NCI-H748 (cell line): Measurements from ENCODE around the gene TXNRD1.

Source experiments
- DNase-seq: peaks from one replicate; lab custom pipeline; 2025; ENCODE audit not compliant: unreplicated experiment; lab: John Stamatoyannopoulos, UW

TXNRD1 gene

GRCh38 chr12:104347374-104348075, 131.9 kb downstream of the TXNRD1 start:
- DNase-seq: no peak

DNA sequence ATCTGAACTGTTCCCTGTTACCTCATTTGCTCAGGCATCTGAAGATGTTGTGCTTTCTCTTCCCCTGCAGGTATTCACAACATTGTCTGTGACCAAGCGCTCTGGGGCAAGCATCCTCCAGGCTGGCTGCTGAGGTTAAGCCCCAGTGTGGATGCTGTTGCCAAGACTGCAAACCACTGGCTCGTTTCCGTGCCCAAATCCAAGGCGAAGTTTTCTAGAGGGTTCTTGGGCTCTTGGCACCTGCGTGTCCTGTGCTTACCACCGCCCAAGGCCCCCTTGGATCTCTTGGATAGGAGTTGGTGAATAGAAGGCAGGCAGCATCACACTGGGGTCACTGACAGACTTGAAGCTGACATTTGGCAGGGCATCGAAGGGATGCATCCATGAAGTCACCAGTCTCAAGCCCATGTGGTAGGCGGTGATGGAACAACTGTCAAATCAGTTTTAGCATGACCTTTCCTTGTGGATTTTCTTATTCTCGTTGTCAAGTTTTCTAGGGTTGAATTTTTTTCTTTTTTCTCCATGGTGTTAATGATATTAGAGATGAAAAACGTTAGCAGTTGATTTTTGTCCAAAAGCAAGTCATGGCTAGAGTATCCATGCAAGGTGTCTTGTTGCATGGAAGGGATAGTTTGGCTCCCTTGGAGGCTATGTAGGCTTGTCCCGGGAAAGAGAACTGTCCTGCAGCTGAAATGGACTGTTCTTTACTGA, 132.9 kb downstream of the TXNRD1 start:
- DNase-seq: no peak

DNA sequence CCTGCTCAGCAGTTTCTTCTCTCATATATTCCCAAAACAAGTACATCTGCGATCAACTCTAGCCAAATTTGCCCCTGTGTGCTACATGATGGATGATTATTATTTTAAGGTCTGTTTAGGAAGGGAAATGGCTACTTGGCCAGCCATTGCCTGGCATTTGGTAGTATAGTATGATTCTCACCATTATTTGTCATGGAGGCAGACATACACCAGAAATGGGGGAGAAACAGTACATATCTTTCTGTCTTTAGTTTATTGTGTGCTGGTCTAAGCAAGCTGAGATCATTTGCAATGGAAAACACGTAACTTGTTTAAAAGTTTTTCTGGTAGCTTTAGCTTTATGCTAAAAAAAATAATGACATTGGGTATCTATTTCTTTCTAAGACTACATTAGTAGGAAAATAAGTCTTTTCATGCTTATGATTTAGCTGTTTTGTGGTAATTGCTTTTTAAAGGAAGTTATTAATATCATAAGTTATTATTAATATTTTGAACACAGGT, 133.5 kb downstream of the TXNRD1 start:
- DNase-seq: no peak

- DNase-seq: no peak
Observed at GRCh38 chr12:104350211-104351056, 134.9 kb downstream of the TXNRD1 start.

DNA sequence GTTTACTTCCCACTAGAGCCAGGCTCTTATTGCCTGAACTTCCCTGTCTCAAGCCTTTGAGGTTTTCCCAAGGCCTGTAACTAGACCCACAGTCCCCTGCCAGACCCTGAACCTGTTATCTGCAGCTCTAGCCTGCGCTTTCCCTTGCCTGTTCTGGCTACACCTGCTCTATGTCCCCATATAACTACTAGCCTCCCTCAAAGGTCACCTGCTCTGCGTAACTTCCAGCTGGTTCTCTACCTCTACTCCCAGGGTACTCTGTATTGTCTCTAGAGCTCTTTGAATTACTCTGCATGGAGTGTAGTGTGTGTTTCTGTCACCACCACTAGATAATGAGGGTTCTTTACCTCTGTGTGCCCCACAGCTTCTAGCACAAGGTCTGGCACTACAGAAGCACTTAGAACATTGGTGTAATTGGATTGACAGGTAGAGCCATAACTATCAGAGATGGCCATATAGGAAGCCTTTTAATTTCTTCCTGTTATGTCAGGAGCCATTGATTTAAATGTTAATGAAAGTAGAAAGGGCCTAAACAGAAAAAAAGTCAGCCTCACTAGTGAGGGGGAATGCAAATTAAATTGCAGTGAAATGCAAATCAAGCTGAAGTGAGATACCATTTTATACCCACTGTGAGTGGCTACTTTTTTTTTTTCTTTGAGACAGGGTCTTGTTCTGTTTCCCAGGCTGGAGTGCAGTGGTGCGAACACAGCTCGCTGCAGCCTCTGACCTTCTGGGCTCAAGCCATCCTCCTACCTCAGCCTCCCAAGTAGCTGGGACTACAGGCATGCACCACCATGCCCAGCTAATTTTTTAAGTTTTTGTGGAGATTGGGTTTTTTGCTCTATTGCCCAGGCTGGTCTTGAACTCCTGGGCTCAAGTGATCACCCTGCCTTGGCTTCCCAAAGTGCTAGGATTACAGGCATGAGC, 135.7 kb downstream of the TXNRD1 start:
- no peak for DNase-seq

GRCh38 chr12:104352106-104352713, 136.6 kb downstream of the TXNRD1 start:
- no peak for DNase-seq

DNA sequence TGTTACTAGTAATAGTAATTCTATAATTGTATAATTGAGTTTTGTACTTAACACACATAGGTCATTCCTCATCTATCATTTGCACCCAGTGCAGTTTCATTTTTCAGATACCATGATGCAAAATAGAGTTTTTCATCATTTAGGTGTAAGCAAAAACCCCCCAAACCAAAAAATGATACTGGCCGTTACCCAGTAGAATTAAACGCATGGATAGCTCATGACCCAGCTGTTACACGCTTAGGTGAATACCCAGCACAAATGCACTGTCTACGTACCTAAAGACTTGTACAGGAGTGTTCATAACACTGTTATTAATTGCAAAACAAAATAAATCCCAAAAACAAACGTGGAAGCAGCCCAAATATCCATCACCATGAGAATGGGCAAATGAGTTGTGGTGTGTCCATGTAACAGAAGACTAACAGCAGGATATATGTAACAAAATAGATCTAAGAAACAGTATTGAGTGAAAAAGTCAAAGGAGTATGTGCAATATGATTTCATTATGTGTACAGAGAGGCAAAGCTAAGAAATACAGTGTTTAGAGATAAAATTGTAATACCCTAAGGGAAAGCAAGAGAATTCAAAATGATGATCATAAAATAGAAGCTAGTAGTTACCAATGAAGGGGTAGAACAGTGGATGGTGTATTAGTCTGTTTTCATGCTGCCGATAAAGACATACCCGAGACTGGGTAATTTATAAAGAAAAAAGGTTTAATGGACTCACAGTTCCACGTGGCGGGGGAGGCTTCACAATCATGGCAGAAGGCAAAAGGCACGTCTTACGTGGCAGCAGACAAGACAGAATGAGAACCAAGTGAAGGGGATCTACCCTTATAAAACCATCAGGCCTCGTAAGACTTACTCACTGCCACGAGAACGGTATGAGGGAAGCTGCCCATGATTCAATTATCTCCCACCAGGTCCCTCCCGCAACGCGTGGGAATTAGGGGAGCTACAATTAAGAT, 137.7 kb downstream of the TXNRD1 start:
- DNase-seq: no peak

GRCh38 chr12:104354167-104354867, 138.7 kb downstream of the TXNRD1 start:
- DNase-seq: no peak

DNA sequence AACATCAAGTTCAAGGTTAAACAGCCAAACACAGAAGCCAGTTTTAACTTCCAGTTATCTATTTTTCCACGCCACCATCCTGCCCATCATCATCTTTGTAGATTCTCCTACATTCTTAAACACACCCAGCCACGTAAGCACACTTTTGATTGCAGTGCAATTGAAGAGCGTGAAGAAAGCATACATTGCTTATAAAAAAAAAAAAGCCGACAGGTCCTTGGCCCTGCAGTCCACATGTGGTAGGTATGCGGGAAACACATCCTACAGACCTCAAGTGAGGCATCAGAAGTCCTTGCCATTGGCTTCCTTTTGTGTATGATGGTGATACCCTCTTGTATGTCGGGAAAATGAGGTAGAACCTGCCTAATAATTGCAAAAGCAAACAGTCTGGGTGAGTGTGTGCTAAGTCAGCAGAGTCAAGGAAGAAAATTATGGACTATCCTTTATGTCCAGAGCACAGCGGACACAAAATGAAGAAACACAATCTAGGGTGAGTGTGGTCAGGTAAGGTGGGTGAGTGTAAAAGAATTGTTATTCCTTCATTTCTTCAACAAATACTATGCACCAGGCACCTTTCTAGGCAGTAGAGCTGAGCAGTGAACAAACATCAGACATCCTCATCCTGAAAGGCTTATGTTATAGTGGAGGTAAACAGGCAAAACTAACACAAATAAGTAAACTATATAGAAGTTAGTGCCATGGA, 139.4 kb downstream of the TXNRD1 start:
- no peak for DNase-seq

DNA sequence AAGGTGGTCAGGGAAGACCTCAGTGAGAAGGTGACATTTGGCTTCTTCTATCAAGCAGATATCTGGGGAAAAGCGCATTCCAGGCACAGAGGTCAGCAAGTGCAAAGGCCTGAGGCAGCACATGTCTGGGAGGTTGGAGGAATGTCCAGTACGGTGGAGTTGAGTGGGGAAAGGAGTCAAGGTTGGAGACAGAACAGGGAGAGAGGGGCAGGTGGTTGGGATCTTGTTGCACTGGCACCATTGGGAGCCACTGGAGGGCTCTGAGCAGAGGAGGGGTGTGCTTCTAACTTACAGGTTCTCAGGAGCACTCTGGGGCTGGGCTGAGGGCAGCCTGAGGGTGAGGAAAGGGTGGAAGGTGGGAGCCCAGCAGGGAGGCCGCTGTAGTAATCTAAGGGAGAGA, 140.1 kb downstream of the TXNRD1 start:
- DNase-seq: no peak

DNA sequence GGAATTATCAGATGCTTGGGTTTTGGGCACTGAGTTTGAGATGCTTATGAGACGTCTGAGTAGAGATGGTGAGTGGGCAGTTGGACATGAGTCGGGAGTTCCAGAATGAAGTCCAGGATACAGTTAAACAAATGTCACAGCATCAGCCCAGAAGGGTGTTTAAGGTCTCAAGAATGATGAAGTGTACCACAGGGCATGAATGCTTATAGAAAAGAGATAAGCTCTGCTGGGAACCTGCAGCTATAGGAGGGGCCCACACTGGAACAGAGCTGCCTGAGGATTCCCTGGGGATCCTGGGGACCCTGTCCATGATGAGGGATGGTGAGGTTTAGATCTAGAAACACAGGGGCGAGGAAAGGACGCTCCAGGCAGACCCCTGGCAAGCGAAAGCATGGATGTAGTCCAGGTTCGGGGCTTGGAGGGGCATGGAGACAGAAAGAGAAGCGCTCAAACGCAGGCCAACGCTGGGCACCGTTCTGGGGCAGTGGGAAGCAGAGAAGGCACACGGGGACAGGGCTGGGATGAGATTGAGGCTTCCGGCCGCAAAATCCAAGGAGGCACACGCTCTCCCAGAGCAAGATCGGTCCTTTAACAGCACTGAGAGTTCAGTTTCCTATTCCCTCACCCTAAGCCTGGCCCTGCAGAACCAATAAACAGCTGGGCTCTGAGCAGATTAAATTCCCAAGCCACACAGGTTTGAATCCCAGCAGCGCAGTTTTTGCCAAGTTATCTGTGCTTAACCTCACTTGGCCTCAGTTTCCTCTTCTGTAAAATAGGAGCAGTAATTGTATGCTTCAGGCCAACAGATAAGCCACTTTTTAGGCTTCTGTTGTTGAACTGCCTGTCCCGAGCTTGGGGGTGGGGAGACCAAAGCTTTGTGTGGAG, 140.9 kb downstream of the TXNRD1 start:
- no peak for DNase-seq

DNA sequence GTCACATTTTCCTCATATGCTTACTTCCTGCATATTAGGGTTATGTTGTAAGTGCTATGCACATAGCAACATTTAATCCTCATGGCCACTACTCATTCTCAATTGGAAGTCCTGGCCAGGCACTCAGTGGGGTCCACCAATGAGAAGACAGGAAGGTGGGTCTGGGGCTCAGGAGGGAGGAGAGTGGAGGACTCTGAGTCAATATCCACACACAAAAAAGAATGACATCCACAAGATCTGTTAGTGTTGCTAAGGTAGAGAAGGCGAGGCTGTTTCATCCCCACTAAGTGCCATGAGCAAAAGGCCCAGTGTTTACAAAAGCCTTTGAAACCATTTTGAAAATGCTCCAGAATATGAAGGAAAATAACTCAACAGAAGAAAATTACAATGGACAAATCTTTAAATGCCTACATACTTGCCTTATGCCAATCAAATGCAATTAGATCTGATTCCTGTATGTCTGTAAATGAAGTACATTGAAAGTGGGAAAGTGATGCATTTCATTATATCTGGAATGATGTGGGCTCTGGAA, 141.9 kb downstream of the TXNRD1 start:
- no peak for DNase-seq

- DNase-seq: peak; percentile 56
Observed at GRCh38 chr12:104358353-104359003, 142.9 kb downstream of the TXNRD1 start.

- DNase-seq: no peak
Observed at GRCh38 chr12:104359216-104359615, 143.6 kb downstream of the TXNRD1 start.

DNA sequence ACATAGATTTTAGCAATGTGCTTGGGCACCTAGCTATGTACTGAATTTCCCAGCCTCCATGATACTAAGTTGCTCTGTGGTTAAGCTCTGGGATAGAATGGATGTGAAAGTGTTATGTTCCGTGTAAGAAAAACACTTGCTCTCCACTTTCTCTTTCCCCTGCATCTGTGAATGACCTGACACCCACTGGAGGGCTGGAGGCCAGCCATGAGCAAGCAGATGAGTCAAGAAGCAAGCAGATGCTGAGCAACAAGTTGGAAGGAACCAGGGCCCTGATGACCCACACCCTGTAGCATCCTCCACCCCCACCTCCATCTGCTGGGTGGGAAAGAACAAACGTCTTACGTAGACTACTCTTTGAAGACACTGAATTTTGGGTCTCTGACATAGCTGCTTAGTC, 144.6 kb downstream of the TXNRD1 start:
- no peak for DNase-seq
